CD4-positive, alpha-beta memory T cell (primary cell): Measurements from ENCODE around the gene CCDC177. TPM values are rescaled to one million over a fixed set of nuclear protein-coding genes. Genes with fewer than 3 reads are reported as not detected.

Source experiments
- CTCF ChIA-PET: fragments of 350-600 bp; sonication (Branson Sonifier 250); formaldehyde crosslinking; loops from one replicate; lab custom pipeline; 2021; ENCODE audit warnings: inconsistent platforms; ENCODE audit not compliant: partially characterized antibody; lab: Charles Lee
- POLR2A ChIA-PET: fragments of 350-600 bp; sonication (Branson Sonifier 250); formaldehyde crosslinking; loops from one replicate; lab custom pipeline; 2021; ENCODE audit not compliant: partially characterized antibody; lab: Charles Lee
- DNase-seq, 5 donors: peaks; one replicate each; pipeline versions ENCODE4 v3.0.0 to v3.0.0-alpha.2; 2020 to 2022; ENCODE audit warnings: mixed read lengths in 1 of 5
- H3K27ac ChIP-seq: one replicate; pipeline ENCODE4 v1.7.0; 2013; ENCODE audit warnings: low read depth, low read length
- H3K27me3 ChIP-seq: 2 replicates; pipeline ENCODE4 v1.7.0; 2013; ENCODE audit warnings: mild to moderate bottlenecking, low read length, moderate library complexity; ENCODE audit not compliant: insufficient read depth
- H3K36me3 ChIP-seq: 2 replicates; pipeline ENCODE4 v1.7.0; 2013; ENCODE audit warnings: mild to moderate bottlenecking, low read length, moderate library complexity; ENCODE audit not compliant: insufficient read depth
- H3K4me1 ChIP-seq: 2 replicates; pipeline ENCODE4 v1.7.0; 2013; ENCODE audit warnings: mild to moderate bottlenecking, low read length, moderate library complexity; ENCODE audit not compliant: insufficient read depth
- H3K4me3 ChIP-seq, 2 donors: one replicate each; pipeline ENCODE4 v1.7.0; 2013; ENCODE audit warnings: low read length in 2 of 2, mild to moderate bottlenecking in 1 of 2
- H3K9me3 ChIP-seq, 2 donors: one replicate each; pipeline ENCODE4 v1.7.0; 2013; ENCODE audit warnings: low read length in 2 of 2, control low read depth in 1 of 2; ENCODE audit not compliant: control insufficient read depth in 1 of 2
- H3K27ac Mint-ChIP-seq, 7 donors: one replicate each; pipeline ENCODE4 v1.8.0; 2020 to 2021; ENCODE audit warnings: mixed read lengths in 7 of 7, mild to moderate bottlenecking in 6 of 7, inconsistent platforms in 3 of 7, moderate library complexity in 3 of 7
- H3K27me3 Mint-ChIP-seq, 2 donors: one replicate each; pipeline ENCODE4 v1.8.0; 2020 to 2021; ENCODE audit warnings: mixed read lengths in 2 of 2
- H3K36me3 Mint-ChIP-seq, 2 donors: one replicate each; pipeline ENCODE4 v1.8.0; 2020 to 2021; ENCODE audit warnings: mixed read lengths in 2 of 2, inconsistent platforms in 1 of 2, mild to moderate bottlenecking in 1 of 2
- H3K4me1 Mint-ChIP-seq, 4 donors: one replicate each; pipeline ENCODE4 v1.8.0; 2020 to 2021; ENCODE audit warnings: mixed read lengths in 4 of 4, mild to moderate bottlenecking in 1 of 4
- H3K4me3 Mint-ChIP-seq, 8 donors: one replicate each; pipeline ENCODE4 v1.8.0; 2020 to 2021; ENCODE audit warnings: mixed read lengths in 8 of 8, mild to moderate bottlenecking in 7 of 8, moderate library complexity in 6 of 8, inconsistent platforms in 3 of 8
- H3K9me3 Mint-ChIP-seq, 8 donors: one replicate each; pipeline ENCODE4 v1.8.0; 2020 to 2021; ENCODE audit warnings: mixed read lengths in 8 of 8, mild to moderate bottlenecking in 5 of 8, inconsistent platforms in 3 of 8, moderate library complexity in 1 of 8
- intact Hi-C: fragments of 100-400 bp; cut with micrococcal nuclease; formaldehyde crosslinking; loops from one replicate; pipeline ENCODE4 v1.15.1; 2023
- polyA plus RNA-seq, 2 donors: library from polyadenylated mRNA; unstranded; fragments of 300-500 nt; fragmentation: Illumina TruSeq; gene quantifications; one replicate each; pipeline ENCODE4 v1.2.3, GENCODE V29; 2021
- total RNA-seq, 2 experiments: library from RNA; stranded (reverse); gene quantifications; one replicate each; pipeline ENCODE4 v1.2.3, GENCODE V29; 2021

The CCDC177 gene
- total and polyA plus RNA-seq, 4 experiments from 2014 or later = not detected

DNA sequence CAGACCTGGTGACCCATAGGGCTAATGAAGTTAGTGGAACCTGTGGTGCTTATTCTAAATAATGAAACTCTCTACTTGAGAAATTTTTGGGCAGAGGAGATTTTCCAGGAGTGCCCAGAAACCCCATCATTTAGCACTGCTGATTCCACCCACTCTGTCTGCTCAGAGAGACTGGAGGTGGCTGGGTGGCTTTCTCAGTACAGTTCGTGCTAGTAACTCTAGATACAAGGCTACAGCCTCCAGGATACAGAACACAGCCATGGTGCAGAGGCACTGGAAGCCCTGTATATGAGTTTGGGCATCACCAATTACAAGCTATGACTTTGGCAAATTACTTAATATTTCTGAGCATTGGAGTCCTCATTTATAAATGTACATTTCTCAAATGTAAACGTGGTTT lies 32.4 kb downstream of the CCDC177 start:
- no peak overlapping the region for H3K27ac ChIP-seq
- intact Hi-C loops = no loop called here
- H3K4me1 Mint-ChIP-seq = peaks cover 3 to 11% (median 7%) of the 10 kb centered on the region in 4 donors
- H3K9me3 Mint-ChIP-seq = peaks cover 0 to 4% (median 0%) of the 10 kb centered on the region in 8 donors
- no peaks in the 10 kb centered on the region for H3K36me3 ChIP-seq
- no peak for DNase-seq
- H3K4me3 ChIP-seq = no peak overlapping the region
- CTCF ChIA-PET = interaction anchor here (1.2 to 1.4 kb wide), 2 partner anchors 11 to 13 kb away, joined by 3 to 4 read pairs; no protein-coding TSS in a partner anchor
- no peaks in the 10 kb centered on the region for H3K9me3 ChIP-seq
- POLR2A ChIA-PET = no interaction called here
- H3K4me1 ChIP-seq = peaks cover 8% of the 10 kb centered on the region
- H3K4me3 Mint-ChIP-seq = no peak overlapping the region
- H3K27me3 Mint-ChIP-seq = peaks cover 12 to 16% of the 10 kb centered on the region in 2 donors
- H3K27ac Mint-ChIP-seq = no peak overlapping the region
- H3K36me3 Mint-ChIP-seq = no peaks in the 10 kb centered on the region
- H3K27me3 ChIP-seq = no peaks in the 10 kb centered on the region

DNA sequence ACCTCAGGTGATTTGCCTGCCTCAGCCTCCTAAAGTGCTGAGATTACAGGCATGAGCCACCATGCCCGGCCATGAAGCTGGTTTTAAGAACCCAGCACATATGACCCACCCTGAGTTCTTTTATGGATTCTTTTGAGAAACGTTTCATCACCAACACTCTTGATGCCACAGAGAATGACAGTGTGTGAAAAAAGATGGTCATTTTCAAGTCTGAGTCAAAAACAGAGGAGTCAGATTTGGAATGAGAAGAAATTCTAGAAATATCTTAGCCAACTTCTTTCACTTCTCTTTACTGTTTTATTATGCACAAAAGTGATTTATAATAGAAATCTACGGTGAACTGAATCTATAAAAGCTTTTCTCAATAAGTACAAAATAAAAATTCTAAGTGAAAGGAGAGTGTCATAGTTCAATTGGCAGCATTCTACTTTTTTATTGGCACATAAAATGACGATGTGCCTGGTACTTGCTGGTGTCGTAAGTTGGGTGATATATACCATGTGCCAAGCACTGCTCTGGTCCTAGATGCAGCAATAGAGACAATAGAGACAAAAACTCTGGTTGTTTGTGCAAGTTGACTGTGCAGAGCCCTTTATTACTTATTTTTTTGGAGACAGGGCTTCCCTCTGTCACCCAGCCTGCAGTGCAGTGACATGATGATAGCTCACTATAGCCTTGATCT lies 33.9 kb downstream of the CCDC177 start:
- Histone ChIP-seq H3K4me3 (no peak overlapping the region), H3K9me3 (no peaks in the 10 kb centered on the region), H3K36me3 (no peaks in the 10 kb centered on the region), H3K27ac (no peak overlapping the region), H3K27me3 (no peaks in the 10 kb centered on the region), H3K4me1 (peaks cover 8% of the 10 kb centered on the region)
- peaks cover 3 to 11% (median 5%) of the 10 kb centered on the region in 4 donors for H3K4me1 Mint-ChIP-seq
- no peaks in the 10 kb centered on the region for H3K36me3 Mint-ChIP-seq
- CTCF ChIA-PET = interaction anchor here (1.2 kb wide), 2 partner anchors 9 to 299 kb away, joined by 3 read pairs; no protein-coding TSS in a partner anchor
- no peak for DNase-seq
- H3K27me3 Mint-ChIP-seq = peaks cover 7 to 12% of the 10 kb centered on the region in 2 donors
- H3K9me3 Mint-ChIP-seq = peaks cover 0 to 3% (median 0%) of the 10 kb centered on the region in 8 donors
- POLR2A ChIA-PET = no interaction called here
- no peak overlapping the region for H3K4me3 Mint-ChIP-seq
- intact Hi-C loops = no loop called here
- no peak overlapping the region for H3K27ac Mint-ChIP-seq

DNA sequence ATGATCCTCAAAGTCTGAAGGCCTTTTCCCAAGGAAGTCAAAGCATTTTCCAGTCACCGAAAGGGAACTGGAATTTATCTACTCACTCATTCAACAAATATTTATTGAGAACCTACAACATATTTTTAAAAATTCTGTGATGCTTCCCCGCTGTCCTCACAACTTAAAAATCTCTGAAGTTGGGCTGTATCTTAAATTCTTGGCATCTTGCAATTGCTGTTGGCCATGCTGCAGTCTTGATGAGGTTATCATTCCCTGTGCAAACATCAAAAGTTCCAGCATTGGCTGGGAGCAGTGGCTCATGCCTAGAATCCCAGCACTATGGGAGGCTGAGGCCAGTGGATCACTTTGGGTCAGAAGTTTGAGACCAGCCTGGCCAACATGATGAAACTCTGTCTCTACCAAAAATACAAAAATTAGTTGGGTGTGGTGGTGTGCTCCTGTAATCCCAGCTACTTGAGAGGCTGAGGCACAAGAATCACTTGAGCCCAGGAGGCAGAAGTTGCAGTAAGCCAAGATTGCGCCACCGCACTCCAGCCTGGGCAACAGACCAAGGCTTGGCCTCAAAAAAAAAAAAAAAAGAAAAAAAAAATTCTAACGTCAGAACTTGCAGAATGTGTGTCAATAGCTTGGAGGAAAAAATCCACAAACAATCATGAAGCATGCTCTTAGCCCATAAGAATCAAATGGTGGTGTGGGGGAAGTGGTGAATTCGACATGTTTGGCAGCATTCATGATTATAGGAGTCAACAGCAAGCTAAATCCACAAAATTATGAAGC lies 34.9 kb downstream of the CCDC177 start:
- Mint-ChIP-seq H3K4me3 (no peak overlapping the region), H3K27me3 (peaks cover 8 to 21% of the 10 kb centered on the region in 2 donors)

DNA sequence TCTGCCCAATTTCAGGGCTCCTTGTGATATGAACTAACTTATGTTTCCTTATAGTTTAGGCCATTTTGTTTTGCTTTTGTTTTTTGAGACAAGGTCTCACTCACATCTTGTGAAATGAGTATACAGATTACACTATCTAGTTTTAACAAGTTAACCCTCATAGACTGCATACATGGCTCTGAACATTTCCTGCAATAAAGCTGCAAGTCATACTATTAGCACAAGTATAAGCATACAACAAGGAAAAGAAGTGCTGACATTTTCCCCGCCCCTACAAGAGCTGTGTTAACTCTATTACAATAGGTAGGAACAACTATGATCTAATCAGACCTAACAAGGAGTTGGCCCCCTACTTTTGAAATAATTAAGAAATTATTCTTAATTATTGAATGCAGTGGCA lies 35.9 kb downstream of the CCDC177 start:
- H3K27me3 Mint-ChIP-seq = peaks cover 5 to 17% of the 10 kb centered on the region in 2 donors
- no peak overlapping the region for H3K27ac Mint-ChIP-seq
- H3K4me1 Mint-ChIP-seq = peaks cover 3 to 10% (median 4%) of the 10 kb centered on the region in 4 donors
- H3K9me3 Mint-ChIP-seq = peaks cover 0 to 3% (median 0%) of the 10 kb centered on the region in 8 donors
- Histone ChIP-seq H3K9me3 (no peaks in the 10 kb centered on the region), H3K27ac (no peak overlapping the region), H3K4me1 (peaks cover 4% of the 10 kb centered on the region), H3K36me3 (no peaks in the 10 kb centered on the region), H3K4me3 (no peak overlapping the region), H3K27me3 (no peaks in the 10 kb centered on the region)
- ChIA-PET POLR2A (no interaction called here), CTCF (no interaction called here)
- DNase-seq = no peak
- no peaks in the 10 kb centered on the region for H3K36me3 Mint-ChIP-seq
- no peak overlapping the region for H3K4me3 Mint-ChIP-seq
- intact Hi-C loops = no loop called here

More for the DNA sequence above, 34.9 kb downstream of the CCDC177 start:
- Mint-ChIP-seq H3K27ac (no peak overlapping the region), H3K4me1 (peaks cover 3 to 11% (median 5%) of the 10 kb centered on the region in 4 donors), H3K9me3 (peaks cover 0 to 3% (median 0%) of the 10 kb centered on the region in 8 donors), H3K36me3 (no peaks in the 10 kb centered on the region)
- intact Hi-C loops = no loop called here
- no peak for DNase-seq
- POLR2A ChIA-PET = no interaction called here
- no peak overlapping the region for H3K4me3 ChIP-seq
- H3K27me3 ChIP-seq = no peaks in the 10 kb centered on the region
- CTCF ChIA-PET = interaction anchor here (1.2 kb wide), 1 partner anchor 298 kb away, joined by 3 read pairs; no protein-coding TSS in a partner anchor
- H3K36me3 ChIP-seq = no peaks in the 10 kb centered on the region
- peaks cover 8% of the 10 kb centered on the region for H3K4me1 ChIP-seq
- H3K27ac ChIP-seq = no peak overlapping the region
- H3K9me3 ChIP-seq = no peaks in the 10 kb centered on the region

DNA sequence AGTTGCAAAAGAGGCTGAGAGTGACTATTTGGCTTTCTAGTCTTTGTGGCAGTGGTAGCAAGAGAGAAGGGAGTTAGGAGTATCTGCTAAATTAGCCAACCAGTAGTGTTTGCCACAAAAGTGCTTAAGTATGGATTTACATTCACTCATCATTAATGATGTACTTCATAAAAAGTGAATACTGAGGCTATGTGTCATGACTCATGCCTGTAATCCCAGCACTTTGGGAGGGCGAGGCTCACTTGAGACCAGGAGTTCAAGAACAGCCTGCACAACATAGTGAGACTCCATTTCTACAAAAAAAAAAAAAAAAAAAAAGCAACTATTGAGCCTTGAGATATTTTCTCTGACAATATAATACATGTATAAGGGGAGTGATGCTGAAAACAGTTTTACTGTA lies 36.8 kb downstream of the CCDC177 start:
- H3K4me1 Mint-ChIP-seq = peaks cover 0 to 5% (median 0%) of the 10 kb centered on the region in 4 donors
- no peak overlapping the region for H3K27ac ChIP-seq
- no peaks in the 10 kb centered on the region for H3K4me1 ChIP-seq
- no peak for DNase-seq
- no peak overlapping the region for H3K4me3 ChIP-seq
- intact Hi-C loops = no loop called here
- peak overlapping the region in 1 of 7 donors; percentile 35 for H3K27ac Mint-ChIP-seq
- H3K9me3 ChIP-seq = no peaks in the 10 kb centered on the region
- no peaks in the 10 kb centered on the region for H3K36me3 Mint-ChIP-seq
- peaks cover 0 to 3% (median 0%) of the 10 kb centered on the region in 8 donors for H3K9me3 Mint-ChIP-seq
- no peak overlapping the region for H3K4me3 Mint-ChIP-seq
- H3K27me3 Mint-ChIP-seq = peaks cover 5 to 19% of the 10 kb centered on the region in 2 donors
- ChIA-PET POLR2A (no interaction called here), CTCF (interaction anchor here (1.2 kb wide), 1 partner anchor 11 kb away, joined by 3 read pairs; no protein-coding TSS in a partner anchor)
- no peaks in the 10 kb centered on the region for H3K27me3 ChIP-seq
- no peaks in the 10 kb centered on the region for H3K36me3 ChIP-seq

DNA sequence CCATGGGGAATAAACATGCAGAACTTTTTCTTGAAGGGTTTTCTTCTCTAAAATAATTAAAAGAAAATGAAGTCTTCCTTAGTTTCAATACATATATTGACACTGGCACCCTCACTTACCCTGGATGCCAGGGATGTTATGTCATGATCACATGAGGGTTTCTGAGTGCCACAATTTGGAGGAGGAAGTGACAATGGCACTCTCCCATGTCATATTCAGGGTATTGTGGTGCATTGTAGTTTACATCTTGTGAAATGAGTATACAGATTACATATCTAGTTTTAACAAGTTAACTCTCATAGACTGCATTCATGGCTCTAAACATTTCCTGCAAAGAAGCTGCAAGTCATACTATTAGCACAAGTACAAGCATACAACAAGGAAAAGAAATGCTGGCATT lies 37.7 kb downstream of the CCDC177 start:
- H3K4me1 Mint-ChIP-seq = peaks cover 0 to 5% (median 0%) of the 10 kb centered on the region in 4 donors
- H3K27ac Mint-ChIP-seq = no peak overlapping the region
- no peaks in the 10 kb centered on the region for H3K4me1 ChIP-seq
- H3K4me3 Mint-ChIP-seq = no peak overlapping the region
- no peaks in the 10 kb centered on the region for H3K36me3 ChIP-seq
- H3K9me3 ChIP-seq = no peaks in the 10 kb centered on the region
- ChIA-PET POLR2A (no interaction called here), CTCF (interaction anchor here (1.2 kb wide), 1 partner anchor 12 kb away, joined by 3 read pairs; no protein-coding TSS in a partner anchor)
- no peaks in the 10 kb centered on the region for H3K9me3 Mint-ChIP-seq
- no peaks in the 10 kb centered on the region for H3K27me3 ChIP-seq
- no peaks in the 10 kb centered on the region for H3K36me3 Mint-ChIP-seq
- intact Hi-C loops = no loop called here
- H3K27ac ChIP-seq = no peak overlapping the region
- peaks cover 5 to 17% of the 10 kb centered on the region in 2 donors for H3K27me3 Mint-ChIP-seq
- H3K4me3 ChIP-seq = no peak overlapping the region
- DNase-seq = no peak
